ENCODE measurements around the gene SORCS2.

Gene SORCS2

DNA sequence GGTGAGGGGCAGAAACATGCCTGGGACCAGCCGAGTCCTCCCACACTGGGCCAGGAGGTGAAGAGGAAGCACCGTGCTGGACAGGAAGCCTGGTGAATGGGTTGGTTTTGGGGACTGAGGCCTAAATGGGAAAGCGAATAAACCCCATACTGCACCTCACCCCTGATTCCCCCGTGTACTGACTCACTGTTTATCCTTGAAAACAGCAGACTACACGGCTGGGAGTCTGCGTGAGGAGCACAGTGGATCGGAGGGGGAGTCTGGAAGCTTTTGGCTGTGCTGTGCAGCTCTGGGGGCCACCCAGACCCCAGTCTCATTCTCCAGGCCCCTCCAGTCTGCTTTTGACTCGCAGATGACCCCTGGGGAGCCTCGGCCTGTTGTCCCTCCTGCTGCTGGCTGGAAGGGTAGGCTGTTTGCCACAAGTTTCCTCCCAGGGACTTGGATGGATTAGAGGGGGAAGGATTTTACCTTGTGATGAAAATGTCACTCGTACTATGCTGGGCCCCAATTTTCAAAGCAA lies 152.4 kb downstream of the SORCS2 start:
- no peak for DNase-seq (ENCODE audit: insufficient read length, low spot score)
- FAIRE-seq, result no peak

DNA sequence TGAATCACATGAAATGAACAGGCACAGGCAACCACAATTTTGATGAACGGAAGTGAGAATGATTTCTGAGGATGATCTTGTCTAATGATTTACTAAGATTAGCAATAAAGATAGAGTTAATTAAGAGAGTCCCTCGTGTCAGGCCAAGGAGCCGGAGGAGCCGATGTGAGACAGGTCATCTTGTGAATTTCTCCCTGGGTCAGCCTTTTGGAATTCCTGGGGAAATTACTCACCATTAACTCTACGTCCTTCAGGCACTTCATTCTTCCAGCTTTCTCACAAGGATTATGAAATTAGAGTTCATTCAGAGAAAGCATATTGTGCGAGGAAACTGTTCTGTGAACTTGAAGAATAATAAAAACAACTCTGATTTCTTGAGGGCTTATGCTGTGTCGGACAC lies 155.6 kb downstream of the SORCS2 start:
- FAIRE-seq, result peak; percentile 72
- DNase-seq (ENCODE audit: insufficient read length, low spot score), result peak; percentile 64

DNA sequence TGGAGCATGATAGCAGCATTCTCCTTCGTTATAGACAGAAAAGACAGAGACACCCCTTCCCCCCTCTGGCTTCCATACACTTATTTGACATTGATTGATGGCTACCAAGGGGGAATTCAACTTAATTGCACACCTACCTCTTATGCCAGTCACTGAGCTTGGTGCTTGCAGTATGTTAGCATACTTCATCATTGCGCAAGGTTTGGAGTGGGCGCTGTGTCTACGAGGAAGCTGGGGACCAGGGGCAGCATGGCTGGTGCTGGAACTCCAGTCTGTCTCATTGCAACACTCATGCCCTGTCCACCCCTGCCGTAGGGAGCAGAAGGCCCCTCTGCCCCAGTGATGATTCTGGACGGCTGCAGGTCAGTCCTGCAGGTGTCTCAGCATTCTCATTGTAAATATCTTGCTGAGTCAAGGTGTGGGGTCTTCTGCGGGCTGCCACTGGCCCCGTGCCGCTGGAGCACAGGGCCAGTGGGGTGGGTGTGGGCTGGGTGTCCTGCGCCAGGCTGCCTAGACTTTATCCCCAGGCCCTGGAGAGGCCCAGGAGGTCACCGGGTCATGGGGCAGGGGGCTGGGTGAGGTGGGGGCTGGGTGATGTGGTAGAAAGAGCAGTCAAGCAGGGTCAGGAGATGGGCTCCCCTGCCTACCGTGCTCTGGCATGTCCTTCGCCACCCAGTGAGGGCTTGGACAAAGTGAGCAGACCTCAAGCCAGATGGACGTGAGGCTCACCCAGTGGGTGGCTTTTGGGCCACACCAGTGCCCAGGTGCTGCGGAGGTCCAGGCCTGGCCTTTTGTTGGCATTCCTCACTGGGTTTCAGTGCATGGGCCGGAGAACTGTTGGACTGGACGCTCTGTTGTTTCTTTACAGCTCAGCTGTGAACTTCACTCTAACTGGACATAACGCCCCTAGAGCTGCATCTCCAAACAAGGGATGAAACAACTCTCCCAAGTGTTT lies 156.9 kb downstream of the SORCS2 start:
- no peak for FAIRE-seq
- DNase-seq (ENCODE audit: insufficient read length, low spot score), result no peak

DNA sequence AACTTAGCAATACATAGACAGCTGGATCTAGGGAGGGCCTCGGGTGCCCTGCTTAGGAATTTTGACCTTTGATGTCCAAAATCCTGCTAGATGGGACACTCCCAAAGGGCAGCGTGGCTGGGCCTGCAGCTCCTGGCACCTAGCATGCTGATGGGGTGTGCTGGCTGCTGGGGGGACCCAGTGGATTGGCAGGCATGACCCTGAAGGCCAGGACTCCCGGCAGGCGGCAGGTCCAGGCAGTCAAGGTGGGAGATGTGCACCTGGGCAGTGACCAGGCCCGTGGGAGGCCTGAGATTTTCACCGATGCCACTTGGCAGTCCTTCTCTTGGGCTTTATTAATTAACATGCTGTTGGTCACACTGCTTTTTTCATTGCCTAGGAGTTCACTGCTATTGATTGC lies 158.1 kb downstream of the SORCS2 start:
- FAIRE-seq (no peak), DNase-seq (ENCODE audit: insufficient read length, low spot score) (no peak)

DNA sequence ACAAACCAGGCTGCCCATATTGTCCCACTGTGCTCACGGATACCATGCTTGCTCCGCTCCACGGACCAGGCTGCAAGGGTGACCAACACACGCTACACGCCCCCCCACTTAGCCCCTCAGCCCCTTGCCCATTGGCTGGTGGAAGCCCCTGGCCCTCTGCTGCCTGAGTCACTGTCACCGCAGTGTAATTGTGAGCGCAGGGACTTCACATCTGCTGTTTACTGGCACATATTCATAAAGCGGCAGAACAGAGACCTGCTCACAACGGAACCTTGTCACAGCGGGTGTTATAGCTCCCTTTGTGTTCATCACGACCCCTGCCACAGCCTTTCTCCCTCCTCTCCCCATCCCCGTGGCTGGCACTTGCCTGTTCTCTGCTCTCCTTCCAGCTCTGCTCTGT lies 158.7 kb downstream of the SORCS2 start:
- no peak for FAIRE-seq
- no peak for DNase-seq (ENCODE audit: insufficient read length, low spot score)

DNA sequence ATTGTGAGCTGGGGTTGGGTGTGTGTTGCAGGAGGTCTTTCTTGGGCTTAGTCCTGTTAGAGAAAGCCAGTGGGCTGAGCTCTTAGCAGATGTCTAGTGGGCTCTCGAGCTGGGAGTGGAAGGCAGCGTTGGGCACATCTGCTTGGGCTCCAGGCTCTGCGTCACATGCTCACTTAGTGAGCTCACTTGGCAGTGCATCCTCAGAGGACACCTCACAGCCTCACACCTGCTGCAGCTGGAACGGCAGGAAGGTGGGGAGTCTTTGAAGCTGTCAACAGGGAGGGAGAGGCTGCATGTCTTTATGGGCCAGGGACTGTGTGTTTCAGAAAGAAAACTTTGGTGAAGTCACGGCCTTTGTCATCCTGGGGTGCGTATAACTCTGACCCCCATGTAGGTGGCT lies 160.1 kb downstream of the SORCS2 start:
- no peak for FAIRE-seq
- DNase-seq (ENCODE audit: insufficient read length, low spot score), result no peak

DNA sequence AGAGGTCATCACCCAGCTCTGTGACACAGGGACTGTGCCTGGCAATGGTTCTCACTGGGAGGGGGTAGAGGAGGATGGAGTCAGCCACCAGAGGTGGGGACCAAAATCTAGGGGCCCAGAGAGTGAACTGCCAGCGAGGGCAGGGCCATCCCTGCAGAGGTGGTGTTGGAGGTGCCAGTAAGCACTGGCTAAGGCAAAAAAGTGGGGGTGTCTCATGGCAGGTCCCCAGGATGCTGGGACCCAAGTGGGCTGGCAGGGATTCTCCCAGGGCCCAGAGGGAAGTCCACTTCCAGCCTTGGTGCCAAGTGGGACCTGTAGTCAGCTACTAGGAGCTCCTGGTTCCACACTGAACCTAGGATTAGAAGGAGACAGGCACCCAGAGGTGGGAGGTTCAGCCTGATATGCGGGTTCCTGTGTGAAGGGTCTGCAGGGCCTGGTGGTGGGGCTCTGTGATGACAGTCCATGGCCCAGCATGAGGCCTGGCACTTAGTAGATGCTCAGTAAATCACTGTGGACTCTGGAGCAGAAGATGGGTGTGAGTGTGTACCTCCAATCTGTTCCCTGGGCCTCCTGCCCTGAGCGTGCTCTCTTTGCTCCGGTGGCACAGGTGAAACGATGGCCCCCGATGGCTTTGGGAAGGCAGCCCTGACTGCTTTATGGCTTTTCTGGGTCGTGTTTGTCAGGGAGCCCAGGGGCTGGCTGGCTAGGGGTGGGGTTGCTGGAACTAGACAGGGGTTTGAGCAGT lies 160.9 kb downstream of the SORCS2 start:
- DNase-seq (ENCODE audit: insufficient read length, low spot score) (no peak), FAIRE-seq (no peak)

DNA sequence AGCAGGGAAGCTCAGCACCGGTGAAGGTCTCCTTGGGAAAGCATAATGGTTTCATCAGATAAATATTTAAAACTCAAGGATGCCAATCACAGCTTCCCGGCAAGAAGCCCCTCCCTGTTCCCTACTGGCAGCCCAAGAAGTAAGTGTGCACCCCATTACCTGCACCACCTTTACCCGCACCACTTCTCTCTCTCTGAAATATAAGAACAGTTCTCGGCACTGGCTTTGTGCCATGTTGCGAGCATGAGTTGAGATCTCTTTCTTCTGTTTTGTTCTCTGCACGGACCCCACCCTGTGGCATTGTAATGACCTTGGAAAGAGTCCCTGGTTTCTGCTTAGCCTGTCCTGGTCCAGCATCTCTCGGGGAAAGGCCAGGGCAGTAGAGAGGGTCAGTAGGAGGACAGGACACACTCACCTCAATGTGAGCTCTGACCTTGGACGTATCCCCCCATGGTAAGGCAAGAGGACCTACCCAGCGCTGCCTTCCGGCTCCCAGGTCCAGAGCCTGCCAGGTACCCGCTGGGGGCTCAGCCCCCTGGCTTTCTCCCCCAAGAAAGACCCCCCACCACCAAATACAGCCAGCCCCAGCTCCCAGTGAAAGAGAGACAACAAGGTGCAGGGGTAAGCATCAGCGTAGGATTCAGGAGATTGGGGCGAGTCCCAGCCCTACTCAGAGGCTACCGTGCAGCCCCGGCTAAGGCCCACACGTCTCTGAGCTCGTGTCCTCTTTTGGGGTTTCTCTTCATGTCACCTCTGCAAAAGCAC lies 161.7 kb downstream of the SORCS2 start:
- FAIRE-seq, result no peak

DNA sequence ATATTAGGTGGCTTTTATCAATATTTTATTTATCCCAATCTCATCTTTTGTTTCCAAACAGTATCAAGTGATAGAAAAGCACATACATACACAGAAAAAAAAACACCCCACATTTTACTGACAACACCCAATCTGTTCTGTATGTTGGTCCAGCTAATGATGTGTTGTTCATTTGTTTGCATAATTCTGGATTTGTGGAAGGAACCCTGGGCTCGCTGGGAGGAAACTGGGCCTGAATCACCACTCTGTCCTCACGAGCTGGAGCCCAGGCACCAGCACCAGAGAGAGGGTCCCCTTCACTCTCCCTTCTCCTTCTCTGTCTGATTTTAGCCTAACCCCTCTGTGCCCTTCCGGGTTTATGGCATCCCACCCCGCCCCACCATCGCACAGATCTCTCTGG lies 162.6 kb downstream of the SORCS2 start:
- FAIRE-seq, result no peak

More for the DNA sequence above, 161.7 kb downstream of the SORCS2 start:
- no peak for DNase-seq (ENCODE audit: insufficient read length, low spot score)

DNA sequence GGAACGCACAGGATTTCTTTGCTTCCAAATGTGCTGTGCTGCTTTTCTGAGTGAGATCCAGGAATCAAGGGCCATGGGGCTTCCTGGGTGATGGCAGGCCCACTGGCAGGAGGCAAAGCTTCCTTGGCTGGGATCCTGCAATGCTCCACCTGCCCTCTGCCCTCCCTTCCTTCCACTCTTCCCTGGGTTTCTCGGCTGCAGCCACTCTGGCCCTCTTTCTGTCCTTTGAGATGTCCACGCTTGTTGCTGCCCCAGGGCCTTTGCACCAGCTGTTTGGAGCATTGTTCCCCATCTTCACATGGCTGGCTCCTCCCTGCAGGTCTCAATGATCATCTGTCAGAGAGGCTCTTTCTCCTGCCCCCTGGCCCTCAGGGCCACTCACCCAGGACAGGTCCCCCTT lies 163.5 kb downstream of the SORCS2 start:
- DNase-seq (ENCODE audit: insufficient read length, low spot score) (no peak), FAIRE-seq (no peak)

More for the DNA sequence above, 162.6 kb downstream of the SORCS2 start:
- no peak for DNase-seq (ENCODE audit: insufficient read length, low spot score)

DNA sequence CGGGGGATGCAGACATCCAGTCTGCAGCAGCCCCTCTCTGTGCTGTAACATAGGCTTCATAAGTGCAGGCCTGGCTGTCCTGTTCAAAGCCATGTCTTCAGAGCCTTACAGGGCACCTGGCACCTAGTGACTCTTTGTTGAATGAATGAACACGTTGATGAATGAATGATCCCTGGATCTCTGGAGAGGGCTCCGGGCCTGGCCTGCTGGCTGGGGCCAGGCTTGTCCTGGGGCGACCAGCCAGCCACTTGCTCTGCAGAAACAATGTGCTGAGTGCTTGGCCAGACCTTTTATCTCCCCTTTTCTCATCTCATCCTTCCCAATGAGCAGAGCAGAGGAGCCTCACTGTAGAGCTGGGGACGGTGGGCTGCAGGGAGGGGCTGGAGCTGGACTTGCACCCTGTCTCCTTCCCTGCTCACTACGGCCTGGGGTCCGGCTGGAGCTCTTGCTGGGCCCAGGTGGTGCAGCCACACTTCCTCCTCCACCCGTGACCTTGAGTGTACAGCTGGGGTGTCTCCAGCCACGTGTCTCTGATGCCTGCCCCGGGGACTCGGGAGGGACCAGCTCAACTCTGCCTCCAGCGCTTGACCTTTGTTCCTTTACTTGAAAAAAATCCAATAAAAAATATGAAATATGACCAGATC lies 164.5 kb downstream of the SORCS2 start:
- FAIRE-seq, result no peak

DNA sequence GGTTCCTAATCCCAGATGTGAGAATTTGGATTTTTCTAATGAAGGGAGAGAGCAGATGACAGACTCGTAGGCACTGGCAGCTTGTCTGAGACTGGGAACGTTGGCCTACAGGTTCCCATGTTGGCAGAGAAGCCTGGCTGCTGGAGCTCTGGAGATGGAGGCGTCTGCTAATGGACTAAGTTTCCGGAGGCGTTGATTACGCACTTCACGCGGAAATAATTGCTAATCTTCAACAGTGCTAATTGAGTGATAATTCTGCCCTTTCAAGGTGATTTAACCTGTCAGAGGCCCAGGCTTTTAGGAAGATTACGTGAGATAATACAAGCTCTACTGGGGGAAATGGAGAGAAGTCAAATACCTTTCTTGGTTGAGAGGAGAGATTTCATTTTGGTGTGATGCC lies 165.0 kb downstream of the SORCS2 start:
- DNase-seq (ENCODE audit: insufficient read length, low spot score) (no peak), FAIRE-seq (no peak)

More for the DNA sequence above, 164.5 kb downstream of the SORCS2 start:
- DNase-seq (ENCODE audit: insufficient read length, low spot score), result no peak

DNA sequence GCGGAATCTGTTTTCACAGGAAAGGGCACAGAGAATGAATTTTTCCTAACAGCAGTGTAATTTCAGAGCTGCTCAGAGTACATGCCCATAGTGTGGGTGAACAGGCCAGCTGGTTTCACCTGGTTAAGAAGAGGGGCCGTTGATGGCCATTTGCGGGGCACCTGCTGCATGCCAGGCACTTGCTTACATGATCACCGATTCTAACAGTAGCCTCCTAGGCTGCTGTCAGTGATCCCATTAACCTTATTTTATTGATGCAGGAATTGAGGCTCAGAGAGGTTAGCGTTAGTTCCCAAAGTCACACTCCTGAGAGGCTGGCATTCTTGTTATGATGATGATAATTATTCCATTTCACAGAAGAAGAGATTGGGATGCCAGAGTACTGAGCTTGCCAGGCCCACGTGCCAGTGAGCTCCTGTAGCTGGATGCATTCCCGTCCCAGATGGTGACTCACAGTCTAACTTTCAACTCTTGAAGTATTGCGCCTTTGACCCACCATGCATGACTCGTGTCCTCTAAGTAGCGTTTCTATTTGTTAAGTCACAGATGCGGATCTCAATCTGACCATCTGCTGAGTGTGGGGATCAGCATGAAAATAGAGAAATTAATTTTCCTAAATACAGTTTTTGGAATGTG lies 165.9 kb downstream of the SORCS2 start:
- FAIRE-seq, result peak; percentile 96
- peak; percentile 89 for DNase-seq (ENCODE audit: insufficient read length, low spot score)

DNA sequence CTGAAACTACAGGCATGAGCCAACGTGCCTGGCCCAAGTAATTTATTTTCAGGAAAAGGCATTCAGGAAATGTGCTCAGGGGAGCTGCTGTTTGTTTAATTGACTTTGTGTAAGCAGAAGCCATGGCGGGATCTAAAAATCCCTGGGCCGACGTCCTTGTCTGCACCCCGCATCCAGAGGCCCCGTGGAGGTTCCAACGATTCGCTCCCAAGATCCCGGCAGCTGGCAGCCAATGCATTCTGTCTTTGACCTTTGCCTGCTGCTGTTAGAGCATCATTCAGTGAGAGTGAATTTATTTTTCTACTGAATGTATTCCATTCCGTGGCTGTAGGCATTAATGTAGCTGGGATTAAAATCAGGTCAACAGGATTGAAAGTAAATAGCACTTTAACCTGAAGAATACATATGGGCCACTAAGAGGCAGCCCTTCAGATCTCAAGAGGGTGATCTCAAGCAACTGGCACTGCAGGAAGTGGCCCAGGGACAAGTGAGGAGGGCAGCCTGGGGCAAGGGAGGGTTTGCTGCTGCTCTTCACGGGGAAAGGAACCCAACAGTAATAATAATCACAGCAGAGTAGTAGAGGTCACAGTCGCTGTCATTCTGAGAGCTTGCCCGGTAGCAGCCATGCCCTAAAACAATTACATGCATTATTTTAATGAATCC lies 167.2 kb downstream of the SORCS2 start:
- DNase-seq (ENCODE audit: insufficient read length, low spot score) (no peak), FAIRE-seq (no peak)

DNA sequence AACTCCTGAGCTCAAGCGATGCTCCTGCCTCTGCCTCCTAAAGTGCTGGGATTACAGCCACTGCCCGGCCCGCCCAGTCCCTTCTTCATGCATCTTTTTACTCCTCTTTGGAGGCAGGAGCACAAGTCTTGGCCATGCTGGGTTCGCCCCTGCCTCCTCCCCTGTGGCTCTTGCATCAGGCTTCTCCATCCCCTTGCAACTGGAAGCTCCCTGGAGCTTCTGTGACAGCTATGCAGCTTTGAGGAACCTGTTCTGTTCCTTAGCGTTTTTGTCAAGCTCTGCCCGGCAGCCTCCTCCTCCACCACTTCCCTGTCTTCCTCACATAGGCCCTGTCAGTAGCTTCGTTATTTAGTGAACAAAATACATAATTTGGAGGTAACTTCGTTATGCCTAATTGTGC lies 168.5 kb downstream of the SORCS2 start:
- FAIRE-seq, result no peak
- no peak for DNase-seq (ENCODE audit: insufficient read length, low spot score)

DNA sequence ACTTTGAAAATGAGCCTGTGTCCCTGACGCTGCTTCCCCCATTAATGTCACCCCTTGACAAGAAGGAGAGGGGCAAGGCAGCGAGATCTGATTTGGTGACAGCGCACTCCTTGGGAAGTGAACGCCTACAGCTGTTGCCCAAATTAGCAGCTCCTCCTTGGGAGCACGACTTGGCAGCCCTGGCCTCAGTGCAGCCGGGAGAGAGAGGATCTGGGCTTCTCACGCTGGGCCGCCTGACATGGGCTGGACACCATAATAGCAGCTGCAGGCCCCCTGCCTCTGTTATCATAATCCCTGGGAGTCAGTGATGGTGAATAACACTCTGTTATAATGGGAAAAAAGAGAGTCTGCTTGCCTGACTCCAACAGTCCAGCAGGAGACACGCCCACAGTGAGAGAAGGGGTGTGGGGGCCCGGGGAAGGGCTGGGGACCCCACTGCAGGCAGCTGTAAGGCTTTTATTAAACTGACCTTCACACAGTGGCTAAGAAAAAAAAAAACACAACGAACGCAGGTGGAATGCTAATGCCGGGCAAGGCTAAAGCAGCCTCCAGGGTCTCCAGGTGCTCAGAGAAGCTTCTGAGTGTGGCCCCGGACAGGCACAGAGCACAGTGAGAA lies 169.1 kb downstream of the SORCS2 start:
- no peak for DNase-seq (ENCODE audit: insufficient read length, low spot score)
- no peak for FAIRE-seq

DNA sequence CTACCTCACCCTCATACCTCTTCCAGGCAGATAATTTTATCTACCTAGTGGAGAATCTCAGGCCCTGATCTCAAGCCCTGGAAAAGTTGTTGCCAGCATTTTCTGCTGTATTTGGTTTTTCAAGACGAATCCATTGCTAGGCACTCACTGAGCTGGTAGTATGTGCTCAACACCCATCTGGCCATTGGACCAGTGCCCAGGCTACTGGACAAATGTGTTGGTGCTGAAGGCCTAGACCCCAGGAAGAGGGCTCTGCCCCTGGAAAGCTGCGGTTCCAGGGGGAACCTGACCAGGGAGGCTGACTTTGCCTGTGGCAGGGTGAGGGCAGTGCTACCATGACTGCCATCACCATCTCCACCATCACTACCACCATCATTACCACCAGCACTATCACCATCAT lies 170.0 kb downstream of the SORCS2 start:
- no peak for DNase-seq (ENCODE audit: insufficient read length, low spot score)
- no peak for FAIRE-seq

DNA sequence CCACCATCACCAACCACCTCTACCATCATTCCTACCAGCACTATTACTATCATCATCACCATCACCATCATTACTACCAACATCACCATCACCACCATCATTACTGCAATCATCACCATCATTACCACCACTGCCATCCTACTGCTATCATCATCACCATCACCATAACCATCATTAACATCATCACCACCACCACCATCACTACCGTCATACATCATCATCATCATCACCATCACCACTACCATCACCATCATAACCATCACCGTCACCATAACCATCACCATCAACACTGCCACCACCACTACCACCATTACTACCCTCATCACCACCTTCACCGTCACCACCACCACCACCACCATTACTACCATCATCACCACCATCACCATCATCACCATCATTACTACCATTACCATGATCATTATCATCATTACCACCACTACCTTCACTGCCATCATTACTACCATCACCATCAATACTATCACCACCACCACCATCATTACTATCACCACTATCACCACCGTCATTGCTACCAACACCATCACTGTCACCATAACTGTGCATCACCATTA lies 170.6 kb downstream of the SORCS2 start:
- FAIRE-seq, result peak; percentile 95

DNA sequence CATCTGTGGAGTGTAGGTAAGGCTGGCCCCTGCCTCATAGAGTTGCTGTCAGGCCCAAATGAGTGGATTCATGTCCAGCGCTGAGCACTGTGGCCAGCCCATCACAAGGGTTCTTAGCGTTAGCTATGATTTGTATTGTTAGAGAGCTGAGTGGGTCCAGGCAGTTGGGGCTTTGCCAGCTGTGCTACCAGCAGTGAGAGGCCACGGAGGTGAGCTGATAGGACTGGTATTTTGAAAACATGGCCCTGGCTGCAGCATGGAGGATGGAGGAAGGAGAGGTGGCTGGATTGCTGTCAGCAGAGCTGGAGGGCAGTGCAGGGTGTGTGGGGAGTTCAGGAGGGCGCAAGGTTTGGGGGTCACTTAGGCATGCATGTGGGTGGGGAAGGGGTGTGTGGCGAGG lies 172.6 kb downstream of the SORCS2 start:
- DNase-seq (ENCODE audit: insufficient read length, low spot score) (no peak), FAIRE-seq (no peak)

More for the DNA sequence above, 170.6 kb downstream of the SORCS2 start:
- no peak for DNase-seq (ENCODE audit: insufficient read length, low spot score)
